Glutamatergic neuron (in vitro differentiated cells): Measurements from ENCODE around the gene MBOAT7. TPM values are rescaled to one million over a fixed set of nuclear protein-coding genes. Genes with fewer than 3 reads are reported as not detected.

Experiments
- DNase-seq: peaks from one replicate; pipeline ENCODE4 v3.0.0; 2022
- H3K27ac Mint-ChIP-seq: one replicate; pipeline ENCODE4 v1.8.0; 2020; ENCODE audit warnings: mild to moderate bottlenecking, mixed read lengths, inconsistent platforms; ENCODE audit not compliant: unreplicated experiment
- H3K27me3 Mint-ChIP-seq: one replicate; pipeline ENCODE4 v1.8.0; 2020; ENCODE audit warnings: mild to moderate bottlenecking, moderate library complexity, mixed read lengths, inconsistent platforms; ENCODE audit not compliant: unreplicated experiment
- H3K36me3 Mint-ChIP-seq: one replicate; pipeline ENCODE4 v1.8.0; 2020; ENCODE audit warnings: mild to moderate bottlenecking, mixed read lengths, inconsistent platforms; ENCODE audit not compliant: unreplicated experiment
- H3K4me1 Mint-ChIP-seq: one replicate; pipeline ENCODE4 v1.8.0; 2020; ENCODE audit warnings: mild to moderate bottlenecking, low read depth, mixed read lengths, inconsistent platforms; ENCODE audit not compliant: unreplicated experiment
- H3K4me3 Mint-ChIP-seq: one replicate; pipeline ENCODE4 v1.8.0; 2020; ENCODE audit warnings: mild to moderate bottlenecking, mixed read lengths, inconsistent platforms; ENCODE audit not compliant: unreplicated experiment
- H3K9me3 Mint-ChIP-seq: one replicate; pipeline ENCODE4 v1.8.0; 2020; ENCODE audit warnings: mild to moderate bottlenecking, moderate library complexity, mixed read lengths, inconsistent platforms; ENCODE audit not compliant: unreplicated experiment
- total RNA-seq: library from RNA; stranded (reverse); fragmentation: NEBNext Ultra II Directional; extraction: Animal tissue kit (Norgen Biotek cat#: 25700); gene quantifications from one replicate; pipeline ENCODE4 v1.2.1, GENCODE V29; 2021; ENCODE audit not compliant: unreplicated experiment
- TF ChIP-seq, protein P1 (sequence below): fragments of 200-600 bp; sonication (generic); IDR thresholded peaks from one replicate; pipeline ENCODE4 v1.5.0; 2021; ENCODE audit not compliant: partially characterized antibody, unreplicated experiment

Gene MBOAT7
- total RNA-seq, 1 donor from 2014 or later = 62.0 TPM

DNA sequence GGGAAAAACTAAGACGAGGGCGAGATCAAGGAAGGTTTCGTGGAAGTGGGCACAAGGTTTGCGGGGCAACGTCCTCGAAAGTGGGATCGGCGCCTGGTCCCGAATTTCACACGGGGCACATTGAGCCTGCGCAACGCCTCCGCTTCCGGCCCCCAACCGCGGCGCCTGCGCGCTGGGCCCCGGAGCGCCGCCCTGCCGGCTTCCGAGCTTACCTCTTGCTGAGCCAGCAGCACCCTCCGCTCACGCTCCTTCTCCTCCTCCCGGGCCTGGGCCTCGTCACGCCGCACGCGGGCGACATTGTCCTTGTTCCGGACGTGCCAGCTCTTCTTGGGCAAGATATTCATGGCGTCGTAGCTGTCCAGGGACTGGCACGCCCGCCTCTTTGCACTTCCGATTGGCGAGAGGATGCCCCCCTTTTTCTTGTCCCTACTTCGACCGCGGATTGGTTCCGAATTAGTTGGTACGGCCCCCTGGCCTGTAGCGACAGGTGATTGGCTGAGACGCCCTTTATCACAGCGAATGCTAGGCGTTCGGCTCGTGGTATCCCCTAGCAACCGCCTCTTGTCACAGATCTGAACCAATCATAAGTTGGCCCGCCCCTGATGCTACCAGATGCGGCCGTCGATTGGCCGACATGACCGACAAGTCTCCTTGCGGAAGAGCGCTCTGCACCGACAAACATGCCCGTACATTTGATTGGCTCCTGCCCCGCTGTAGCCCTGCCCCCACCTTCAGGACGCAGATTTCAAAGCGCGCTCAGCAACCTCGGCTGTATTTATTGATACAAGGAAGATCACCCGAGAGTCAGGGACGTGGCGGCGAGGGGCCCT, 29.8 kb downstream of the MBOAT7 start, which contains the start of gene LENG1:
TSS of gene LENG1 (minus strand) at position 370 of the 830 bp plus-strand sequence. CDS start at position 344, 26 bp downstream.
- peak within 1 kb of the TSS; percentile 100 for H3K4me3 Mint-ChIP-seq
- peak; percentile 94 for DNase-seq
- H3K27me3 Mint-ChIP-seq = peaks cover 18% of the 10 kb centered on the region
- H3K36me3 Mint-ChIP-seq = peaks cover 8% of the 10 kb centered on the region
- peak within 1 kb of the TSS; percentile 92 for H3K27ac Mint-ChIP-seq
- peaks cover 11% of the 10 kb centered on the region for H3K9me3 Mint-ChIP-seq
- H3K4me1 Mint-ChIP-seq = peaks cover 9% of the 10 kb centered on the region
- TF ChIP-seq, protein P1, sequence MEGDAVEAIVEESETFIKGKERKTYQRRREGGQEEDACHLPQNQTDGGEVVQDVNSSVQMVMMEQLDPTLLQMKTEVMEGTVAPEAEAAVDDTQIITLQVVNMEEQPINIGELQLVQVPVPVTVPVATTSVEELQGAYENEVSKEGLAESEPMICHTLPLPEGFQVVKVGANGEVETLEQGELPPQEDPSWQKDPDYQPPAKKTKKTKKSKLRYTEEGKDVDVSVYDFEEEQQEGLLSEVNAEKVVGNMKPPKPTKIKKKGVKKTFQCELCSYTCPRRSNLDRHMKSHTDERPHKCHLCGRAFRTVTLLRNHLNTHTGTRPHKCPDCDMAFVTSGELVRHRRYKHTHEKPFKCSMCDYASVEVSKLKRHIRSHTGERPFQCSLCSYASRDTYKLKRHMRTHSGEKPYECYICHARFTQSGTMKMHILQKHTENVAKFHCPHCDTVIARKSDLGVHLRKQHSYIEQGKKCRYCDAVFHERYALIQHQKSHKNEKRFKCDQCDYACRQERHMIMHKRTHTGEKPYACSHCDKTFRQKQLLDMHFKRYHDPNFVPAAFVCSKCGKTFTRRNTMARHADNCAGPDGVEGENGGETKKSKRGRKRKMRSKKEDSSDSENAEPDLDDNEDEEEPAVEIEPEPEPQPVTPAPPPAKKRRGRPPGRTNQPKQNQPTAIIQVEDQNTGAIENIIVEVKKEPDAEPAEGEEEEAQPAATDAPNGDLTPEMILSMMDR = no peak

DNA sequence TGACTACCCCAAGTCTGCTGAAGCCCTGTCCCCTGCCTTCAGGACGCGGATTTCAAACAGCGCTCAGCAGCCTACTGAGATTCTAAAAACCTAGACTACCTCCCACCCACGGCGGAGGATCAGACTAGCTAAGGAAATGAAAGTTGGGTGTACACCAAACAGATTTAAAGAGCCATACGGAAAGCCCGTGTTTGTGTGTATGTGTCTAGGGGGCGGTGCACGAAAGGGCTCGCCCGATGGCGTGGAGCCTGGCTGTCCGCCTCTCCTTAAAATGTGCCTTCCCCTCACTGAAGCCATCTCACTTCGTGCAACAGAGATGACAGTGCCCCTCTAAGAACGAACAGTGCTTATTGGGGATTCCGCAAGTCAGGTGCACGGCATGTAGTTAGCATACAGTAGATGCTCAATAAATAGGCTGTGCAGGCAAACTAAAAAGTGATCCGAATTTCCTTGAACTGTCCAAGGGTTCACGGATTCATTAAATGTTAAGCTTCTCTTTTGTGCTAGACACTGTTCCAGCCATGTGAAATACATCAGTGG, 30.5 kb downstream of the MBOAT7 start:
- peak overlapping the region; percentile 100 for H3K4me3 Mint-ChIP-seq
- H3K27ac Mint-ChIP-seq = peak overlapping the region; percentile 80
- TF ChIP-seq, protein P1 = no peak
- peaks cover 13% of the 10 kb centered on the region for H3K9me3 Mint-ChIP-seq
- H3K36me3 Mint-ChIP-seq = peaks cover 8% of the 10 kb centered on the region
- DNase-seq = no peak
- peaks cover 18% of the 10 kb centered on the region for H3K27me3 Mint-ChIP-seq
- peaks cover 9% of the 10 kb centered on the region for H3K4me1 Mint-ChIP-seq

DNA sequence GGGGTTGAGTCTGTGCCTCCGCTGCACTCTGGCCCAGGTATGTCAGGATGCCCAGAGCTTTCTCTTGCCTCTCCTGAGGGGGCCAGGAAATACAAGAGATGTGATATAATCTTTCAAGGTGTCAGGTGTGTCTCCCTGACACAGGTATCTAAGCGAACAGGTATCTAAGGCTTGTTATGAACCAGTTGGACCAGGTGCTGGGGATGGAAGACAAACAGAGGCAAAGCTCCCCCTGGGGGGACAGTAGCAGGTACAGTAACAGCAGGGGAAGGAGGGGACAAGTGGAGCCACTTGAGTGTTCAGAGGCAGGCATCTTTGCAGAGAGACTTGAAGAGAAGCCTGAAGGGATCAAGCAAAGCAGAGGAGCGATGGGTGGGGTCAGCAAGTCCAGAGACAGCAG, 32.4 kb downstream of the MBOAT7 start:
- H3K27me3 Mint-ChIP-seq = peaks cover 17% of the 10 kb centered on the region
- no peak for DNase-seq
- H3K4me3 Mint-ChIP-seq = peak overlapping the region; percentile 30
- H3K4me1 Mint-ChIP-seq = peaks cover 9% of the 10 kb centered on the region
- TF ChIP-seq, protein P1 = no peak
- no peak overlapping the region for H3K27ac Mint-ChIP-seq
- H3K36me3 Mint-ChIP-seq = peaks cover 4% of the 10 kb centered on the region
- H3K9me3 Mint-ChIP-seq = peaks cover 13% of the 10 kb centered on the region

DNA sequence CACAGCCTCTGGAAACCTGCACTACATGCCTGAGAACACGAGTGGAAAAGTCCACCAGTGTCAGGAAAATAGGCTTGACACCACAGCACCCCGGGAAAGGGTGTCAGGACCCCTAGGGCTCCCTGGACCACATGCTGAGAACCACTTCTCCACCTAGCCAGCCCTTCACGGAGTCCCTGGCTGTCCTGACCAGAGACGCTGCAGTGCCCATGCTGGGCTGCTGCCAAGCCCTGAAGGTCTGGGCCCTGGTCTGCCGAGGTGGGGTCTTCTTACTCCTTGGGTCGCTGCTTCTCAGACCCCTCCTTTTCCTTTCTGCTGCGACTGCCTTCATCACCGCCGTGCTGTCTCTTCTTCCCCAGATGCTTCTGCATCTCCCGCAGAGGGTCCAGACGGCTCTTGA, 32.9 kb downstream of the MBOAT7 start:
- peaks cover 4% of the 10 kb centered on the region for H3K36me3 Mint-ChIP-seq

More for the DNA sequence above, 32.9 kb downstream of the MBOAT7 start:
- Mint-ChIP-seq H3K27ac (no peak overlapping the region), H3K4me3 (no peak overlapping the region), H3K4me1 (peaks cover 9% of the 10 kb centered on the region), H3K27me3 (peaks cover 14% of the 10 kb centered on the region), H3K9me3 (peaks cover 13% of the 10 kb centered on the region)
- TF ChIP-seq, protein P1 = no peak
- DNase-seq = no peak
